Heart left ventricle (tissue), 13 donors: Measurements from ENCODE around the gene UQCRC1.

Experiments used
- CTCF ChIP-seq, 12 donors: fragments of 200-600 bp; sonication (generic) in 4 of 12; IDR thresholded peaks; one replicate each; pipeline versions ENCODE4 v1.5.0 to v1.8.0; 2018 to 2022; ENCODE audit warnings: antibody characterized with exemption in 12 of 12, mild to moderate bottlenecking in 5 of 12
- POLR2A ChIP-seq, 2 donors: fragments of 450-650 bp; IDR thresholded peaks; one replicate each; pipeline ENCODE4 v1.6.1; 2017; ENCODE audit warnings: antibody characterized with exemption in 2 of 2, mild to moderate bottlenecking in 2 of 2, moderate library complexity in 2 of 2
- donor health status: ischemic (EF 13 %, LVEDD 7.1; RV severe dilation, severe dysfunction).
- donor health status: DM: no; HTN: yes; CAD: no.
- donor health status: DM: no; HTN: no; CAD: no.
- donor health status: ischemic (EF 25% LVEDD 6.9; RV normal size, moderate dysfunction).
- donor health status: ischemic (EF 25% LVEDD 5.7; RV mildly dilated, moderate dysfunction).
- donor health status: ischemic (EF 35%, LVEDD 5.7; RV mildly dilated, moderate dysfunction).
- donor health status: nonischemic (EF 11% LVEDD 7.7; RV severe dilation, severe dysfunction).
- donor health status: DM: yes; HTN: yes; CAD: no.
- donor health status: PGD.
- donor health status: ischemic (EF 29% LVEDD 5.4; RV normal size, mild dysfunction).
- donor health status: nonischemic (EF 23%, LVEDD 6.1; RV moderate dilation, normal function).

GRCh38 chr3:48607519-48607918 is 1.9 kb downstream of the UQCRC1 start:
- TF ChIP-seq CTCF (IDR thresholded peaks at IDR 0.05): no peak
- TF ChIP-seq POLR2A (IDR thresholded peaks at IDR 0.05): no peak
